ENCODE data around the gene GIGYF1. TPM values are rescaled to one million over a fixed set of nuclear protein-coding genes. Genes with fewer than 3 reads are reported as not detected.

Gene GIGYF1
- total RNA-seq, 1 experiment from 2014 or later, result 47.4 TPM

- no peak for TF ChIP-seq EZH2 (IDR thresholded peaks at IDR 0.05; ENCODE audit: borderline replicate concordance, low read depth, low read length, poor library complexity, severe bottlenecking)
- TF ChIP-seq CTCF (conservative IDR thresholded peaks at IDR 0.05; ENCODE audit: low read depth, low read length), result no peak
- ChIA-PET POLR2A (ENCODE audit: low non-redundant PET) (no interaction called here), CTCF (no interaction called here)
- Histone ChIP-seq H3K9me3 (ENCODE audit: low read depth, low read length, poor library complexity, severe bottlenecking) (no peaks in the 10 kb centered on the region), H3K27ac (ENCODE audit: low read depth, low read length, poor library complexity, severe bottlenecking) (no peak overlapping the region), H3K27me3 (replicated peaks; ENCODE audit: insufficient read depth, low read depth, low read length, poor library complexity) (peaks cover 8% of the 10 kb centered on the region), H3K4me1 (ENCODE audit: insufficient read depth, low read length, poor library complexity, severe bottlenecking) (peaks cover 10% of the 10 kb centered on the region), H3K4me3 (ENCODE audit: low read depth, low read length, poor library complexity, severe bottlenecking) (no peak overlapping the region), H3K36me3 (ENCODE audit: insufficient read depth, low read length, poor library complexity, severe bottlenecking) (no peaks in the 10 kb centered on the region)
- no peak for DNase-seq (ENCODE audit: low spot score)
- no TSS peak for BruUV-seq (replicated peaks)
- intact Hi-C loops (cut with micrococcal nuclease; ENCODE audit: unreplicated experiment), result loop anchor here (5.0 kb wide), 1 partner anchor 42 kb away; the partner anchor contains the start of gene GNB2
Observed at GRCh38 chr7:100630066-100630465, 64.0 kb downstream of the GIGYF1 start.

Other genes with a start within 250 kb of the GIGYF1 start
- gene SPACDR, start 230.0 kb downstream of the GIGYF1 start, total RNA-seq (2021), result 2.9 and 3.9 TPM in 2 replicates
- gene TSC22D4, start 215.0 kb downstream of the GIGYF1 start, total RNA-seq (2021), result 69.0 and 71.0 TPM in 2 replicates
- gene NYAP1, start 210.3 kb downstream of the GIGYF1 start, total RNA-seq (2021), result 1.3 and 3.2 TPM in 2 replicates
- gene AGFG2, start 155.0 kb downstream of the GIGYF1 start, total RNA-seq (2021), result 12.8 and 15.3 TPM in 2 replicates
- gene SAP25, start 120.3 kb downstream of the GIGYF1 start, total RNA-seq (2021), result 1.7 and 2.8 TPM in 2 replicates
- 42.4 and 50.4 TPM in 2 replicates for gene LRCH4, start 108.1 kb downstream of the GIGYF1 start, total RNA-seq (2021)
- 0.44 and 0.75 TPM in 2 replicates for gene FBXO24, start 107.9 kb downstream of the GIGYF1 start, total RNA-seq (2021)
- 45.0 and 70.1 TPM in 2 replicates for gene PCOLCE, start 91.9 kb downstream of the GIGYF1 start, total RNA-seq (2021)
- 17.3 and 24.8 TPM in 2 replicates for gene MOSPD3, start 81.7 kb downstream of the GIGYF1 start, total RNA-seq (2021)
- 1.4 and 2.0 TPM in 2 replicates for gene TFR2, start 52.7 kb downstream of the GIGYF1 start, total RNA-seq (2021)
- 0.31 TPM in 1 of 2 replicates, not detected in the other for gene ACTL6B, start 37.8 kb downstream of the GIGYF1 start, total RNA-seq (2021)
- gene GNB2, start 20.5 kb downstream of the GIGYF1 start, total RNA-seq (2021), result 225 and 243 TPM in 2 replicates
- gene POP7, start 11.9 kb upstream of the GIGYF1 start, total RNA-seq (2021), result 68.8 and 72.6 TPM in 2 replicates
- 0.21 TPM in 1 of 2 replicates, not detected in the other for gene EPO, start 26.2 kb upstream of the GIGYF1 start, total RNA-seq (2021)
- gene ZAN, start 39.3 kb upstream of the GIGYF1 start, total RNA-seq (2021), result not detected in 2 replicates
- 90.4 and 92.6 TPM in 2 replicates for gene EPHB4, start 133.3 kb upstream of the GIGYF1 start, total RNA-seq (2021)
- gene SLC12A9, start 158.5 kb upstream of the GIGYF1 start, total RNA-seq (2021), result 23.8 and 26.1 TPM in 2 replicates
- 114 and 140 TPM in 2 replicates for gene TRIP6, start 173.1 kb upstream of the GIGYF1 start, total RNA-seq (2021)
- gene SRRT, start 180.9 kb upstream of the GIGYF1 start, total RNA-seq (2021), result 257 and 277 TPM in 2 replicates
- 4.7 and 5.0 TPM in 2 replicates for gene UFSP1, start 195.5 kb upstream of the GIGYF1 start, total RNA-seq (2021)
- gene ACHE, start 201.6 kb upstream of the GIGYF1 start, total RNA-seq (2021), result 0.52 and 0.87 TPM in 2 replicates